Astrocyte of the cerebellum (primary cell): Measurements from ENCODE around the gene SLC9C1.

ENCODE experiments used
- DNase-seq: peaks from one replicate; pipeline ENCODE4 v3.0.0-alpha.2; 2011; ENCODE audit warnings: low read depth
- H3K4me3 ChIP-seq: 2 replicates; pipeline ENCODE4 v1.5.1; 2011; ENCODE audit warnings: mild to moderate bottlenecking, low read depth, low read length, moderate library complexity
- in situ Hi-C: cut with HindIII; loops from 2 replicates; pipeline ENCODE4 v1.10.0; 2017; ENCODE audit warnings: low sequenced_read_pairs
- TF ChIP-seq, protein P1 (sequence below): IDR thresholded peaks from 2 replicates; pipeline ENCODE4 v1.5.1; 2012; ENCODE audit warnings: low read length, low read depth, moderate library complexity, mild to moderate bottlenecking; ENCODE audit errors: missing control alignments

The SLC9C1 gene

GRCh38 chr3:112293368-112294321 lies at the start of gene SLC9C1:
TSS of gene SLC9C1 (minus strand) at chr3:112294216. CDS start at chr3:112286791, 7,425 bp downstream.
- H3K4me3 ChIP-seq, result peak within 1 kb of the TSS; percentile 29
- in situ Hi-C loops, result no loop called here
- TF ChIP-seq, protein P1, sequence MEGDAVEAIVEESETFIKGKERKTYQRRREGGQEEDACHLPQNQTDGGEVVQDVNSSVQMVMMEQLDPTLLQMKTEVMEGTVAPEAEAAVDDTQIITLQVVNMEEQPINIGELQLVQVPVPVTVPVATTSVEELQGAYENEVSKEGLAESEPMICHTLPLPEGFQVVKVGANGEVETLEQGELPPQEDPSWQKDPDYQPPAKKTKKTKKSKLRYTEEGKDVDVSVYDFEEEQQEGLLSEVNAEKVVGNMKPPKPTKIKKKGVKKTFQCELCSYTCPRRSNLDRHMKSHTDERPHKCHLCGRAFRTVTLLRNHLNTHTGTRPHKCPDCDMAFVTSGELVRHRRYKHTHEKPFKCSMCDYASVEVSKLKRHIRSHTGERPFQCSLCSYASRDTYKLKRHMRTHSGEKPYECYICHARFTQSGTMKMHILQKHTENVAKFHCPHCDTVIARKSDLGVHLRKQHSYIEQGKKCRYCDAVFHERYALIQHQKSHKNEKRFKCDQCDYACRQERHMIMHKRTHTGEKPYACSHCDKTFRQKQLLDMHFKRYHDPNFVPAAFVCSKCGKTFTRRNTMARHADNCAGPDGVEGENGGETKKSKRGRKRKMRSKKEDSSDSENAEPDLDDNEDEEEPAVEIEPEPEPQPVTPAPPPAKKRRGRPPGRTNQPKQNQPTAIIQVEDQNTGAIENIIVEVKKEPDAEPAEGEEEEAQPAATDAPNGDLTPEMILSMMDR, result peak; percentile 61
- peak; percentile 63 for DNase-seq

DNA sequence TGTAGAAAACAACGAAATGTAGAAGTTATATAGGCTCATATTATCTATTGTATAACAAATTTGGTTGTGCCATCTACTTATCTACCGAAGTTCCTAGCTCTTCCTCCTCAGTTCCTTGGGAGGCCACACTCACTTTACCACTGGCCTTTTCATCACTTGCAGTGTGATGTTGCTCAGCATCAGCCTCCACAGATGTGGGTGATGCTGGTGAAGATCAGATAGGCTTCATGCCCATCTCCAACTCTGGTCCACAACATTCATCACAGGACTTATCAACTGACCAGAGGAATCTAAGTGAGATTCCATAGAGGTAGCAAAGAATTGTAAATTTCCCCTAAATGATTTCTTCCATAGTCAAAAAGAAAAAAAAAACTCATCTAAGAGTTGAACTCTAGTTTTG lies 47.4 kb upstream of the SLC9C1 start:
- H3K4me3 ChIP-seq, result no peak overlapping the region
- no peak for DNase-seq
- TF ChIP-seq, protein P1, result no peak
- in situ Hi-C loops, result loop anchor here (25.0 kb wide), 1 partner anchor 171 kb away; no protein-coding TSS in a partner anchor

DNA sequence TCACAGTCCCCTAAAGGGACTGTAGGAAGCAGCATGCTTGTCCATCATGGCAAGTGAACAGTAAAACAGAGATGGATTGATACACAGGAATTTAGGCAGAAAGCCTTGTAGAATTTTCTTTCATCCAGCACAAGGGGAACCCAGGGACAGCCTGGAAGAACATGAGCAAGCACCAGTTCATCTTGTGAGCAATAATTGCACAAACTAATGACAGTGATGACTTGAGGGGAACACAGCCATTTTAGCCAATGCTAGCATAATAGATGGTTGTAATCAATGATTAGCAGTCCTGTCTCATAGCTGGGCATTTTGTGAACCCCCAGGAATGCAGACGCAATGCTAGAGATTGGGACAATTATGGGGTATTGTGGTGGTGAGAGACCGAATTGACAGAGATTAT lies 45.6 kb upstream of the SLC9C1 start:
- TF ChIP-seq, protein P1, result no peak
- in situ Hi-C loops, result loop anchor here (25.0 kb wide), 1 partner anchor 173 kb away; no protein-coding TSS in a partner anchor
- DNase-seq, result no peak
- no peak overlapping the region for H3K4me3 ChIP-seq

DNA sequence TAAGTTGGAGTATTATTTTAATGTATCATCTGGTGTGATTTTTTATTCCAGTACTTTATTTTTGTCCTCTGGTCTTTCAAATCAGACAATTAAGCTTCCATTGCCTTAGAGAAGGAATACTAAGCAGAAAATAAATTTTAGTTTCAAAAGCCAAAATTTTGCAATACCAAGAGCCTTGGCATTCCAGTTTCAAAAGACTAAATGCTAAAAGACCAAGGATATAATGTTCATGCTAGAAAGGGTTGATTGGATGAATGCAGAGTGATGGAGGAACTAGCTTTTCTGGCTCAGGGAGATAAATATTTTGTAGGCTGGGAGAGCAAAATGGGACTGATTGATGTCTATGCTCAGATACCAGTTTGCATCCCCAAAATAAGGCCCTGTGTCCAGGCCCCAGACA lies 45.1 kb upstream of the SLC9C1 start:
- TF ChIP-seq, protein P1, result no peak
- no peak for DNase-seq
- H3K4me3 ChIP-seq, result no peak overlapping the region
- in situ Hi-C loops, result loop anchor here (25.0 kb wide), 1 partner anchor 173 kb away; no protein-coding TSS in a partner anchor

DNA sequence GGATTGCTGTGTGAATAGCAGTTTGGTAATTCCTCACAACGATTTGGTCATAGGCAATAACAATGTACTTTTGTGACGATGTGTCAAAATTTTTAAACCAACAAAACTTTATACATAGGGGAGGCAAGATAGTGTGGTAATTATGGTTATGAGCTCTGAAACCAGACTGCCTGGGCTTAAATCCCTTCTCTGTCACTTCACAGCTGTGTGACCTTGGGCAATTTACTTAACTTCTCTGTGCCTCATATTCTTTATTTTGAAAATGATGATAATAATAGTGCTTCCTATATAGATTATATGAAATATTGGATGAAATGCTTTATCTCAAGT lies 44.7 kb upstream of the SLC9C1 start:
- H3K4me3 ChIP-seq, result no peak overlapping the region
- TF ChIP-seq, protein P1, result no peak
- DNase-seq, result no peak
- in situ Hi-C loops, result loop anchor here (25.0 kb wide), 1 partner anchor 174 kb away; no protein-coding TSS in a partner anchor

- in situ Hi-C loops, result loop anchor here (25.0 kb wide), 1 partner anchor 174 kb away; no protein-coding TSS in a partner anchor
- no peak overlapping the region for H3K4me3 ChIP-seq
- TF ChIP-seq, protein P1, result no peak
- no peak for DNase-seq
These were observed 44.2 kb upstream of the SLC9C1 start for GRCh38 chr3:112338021-112338726.
